ENCODE results near the gene ADGRF3.

DNA sequence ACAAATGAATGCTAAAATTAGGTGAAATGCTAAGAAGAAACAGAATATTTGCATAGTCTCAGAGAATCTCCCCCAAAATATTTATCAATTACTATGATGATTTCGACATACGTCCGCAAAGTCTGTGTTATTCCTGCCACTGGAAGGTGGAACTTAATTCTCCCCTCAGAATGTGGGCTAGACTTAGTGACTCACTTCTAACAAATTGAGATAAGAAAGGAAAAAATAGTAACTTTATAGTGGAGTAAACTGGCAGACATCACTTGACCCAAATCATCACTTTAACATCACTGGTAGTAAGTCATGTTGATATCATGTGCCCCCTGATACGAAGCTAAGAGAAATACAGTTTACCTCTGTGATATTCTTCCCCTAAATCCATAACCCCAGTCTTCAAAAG, 78.4 kb downstream of the ADGRF3 start:
- TF ChIP-seq ZC3H4 (CRISPR knock-in tag; IDR thresholded peaks at IDR 0.05; ENCODE audit: borderline replicate concordance) (no peak), JUND (IDR thresholded peaks at IDR 0.05; ENCODE audit: borderline replicate concordance, low read depth, low read length) (0 out of 2 replicates have a peak, but pooled peaks have one; percentile 11), JUND (tag; IDR thresholded peaks at IDR 0.05; ENCODE audit: borderline replicate concordance, low read depth, low read length) (no peak), TAF7 (tag; IDR thresholded peaks at IDR 0.05) (no peak), ZNF668 (CRISPR knock-in tag; IDR thresholded peaks at IDR 0.05) (no peak), BHLHE40 (IDR thresholded peaks at IDR 0.05; ENCODE audit: low read length) (no peak), CBFB (CRISPR knock-in tag; IDR thresholded peaks at IDR 0.05) (no peak), RB1 (IDR thresholded peaks at IDR 0.05; ENCODE audit: low read depth) (no peak)
- TF ChIP-seq, protein P1, sequence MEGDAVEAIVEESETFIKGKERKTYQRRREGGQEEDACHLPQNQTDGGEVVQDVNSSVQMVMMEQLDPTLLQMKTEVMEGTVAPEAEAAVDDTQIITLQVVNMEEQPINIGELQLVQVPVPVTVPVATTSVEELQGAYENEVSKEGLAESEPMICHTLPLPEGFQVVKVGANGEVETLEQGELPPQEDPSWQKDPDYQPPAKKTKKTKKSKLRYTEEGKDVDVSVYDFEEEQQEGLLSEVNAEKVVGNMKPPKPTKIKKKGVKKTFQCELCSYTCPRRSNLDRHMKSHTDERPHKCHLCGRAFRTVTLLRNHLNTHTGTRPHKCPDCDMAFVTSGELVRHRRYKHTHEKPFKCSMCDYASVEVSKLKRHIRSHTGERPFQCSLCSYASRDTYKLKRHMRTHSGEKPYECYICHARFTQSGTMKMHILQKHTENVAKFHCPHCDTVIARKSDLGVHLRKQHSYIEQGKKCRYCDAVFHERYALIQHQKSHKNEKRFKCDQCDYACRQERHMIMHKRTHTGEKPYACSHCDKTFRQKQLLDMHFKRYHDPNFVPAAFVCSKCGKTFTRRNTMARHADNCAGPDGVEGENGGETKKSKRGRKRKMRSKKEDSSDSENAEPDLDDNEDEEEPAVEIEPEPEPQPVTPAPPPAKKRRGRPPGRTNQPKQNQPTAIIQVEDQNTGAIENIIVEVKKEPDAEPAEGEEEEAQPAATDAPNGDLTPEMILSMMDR (IDR thresholded peaks at IDR 0.05 in 2 of 3, conservative IDR thresholded peaks at IDR 0.05 in 1 of 3; ENCODE audit: insufficient read depth in 2 of 3, low read depth in 1 of 3, low read length in 3 of 3): no peak
- TF ChIP-seq, protein P2, sequence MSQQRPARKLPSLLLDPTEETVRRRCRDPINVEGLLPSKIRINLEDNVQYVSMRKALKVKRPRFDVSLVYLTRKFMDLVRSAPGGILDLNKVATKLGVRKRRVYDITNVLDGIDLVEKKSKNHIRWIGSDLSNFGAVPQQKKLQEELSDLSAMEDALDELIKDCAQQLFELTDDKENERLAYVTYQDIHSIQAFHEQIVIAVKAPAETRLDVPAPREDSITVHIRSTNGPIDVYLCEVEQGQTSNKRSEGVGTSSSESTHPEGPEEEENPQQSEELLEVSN (IDR thresholded peaks at IDR 0.05; ENCODE audit: borderline replicate concordance in 1 of 2, extremely low read depth in 1 of 2, insufficient read depth in 1 of 2, insufficient read length in 1 of 2, low read depth in 1 of 2, low read length in 1 of 2, poor library complexity in 1 of 2, severe bottlenecking in 1 of 2): no peak
